Erythroblast (primary cell): Measurements from ENCODE around the gene CLN5.
A peak's percentile ranks its signal among the peaks of the same experiment; 100 is the strongest.

Source experiments
- DNase-seq, 2 experiments: peaks; one replicate each; lab custom pipeline; 2025; lab: John Stamatoyannopoulos, UW
- GATA1 ChIP-seq: IDR thresholded peaks from 2 replicates; pipeline ENCODE4 v1.6.1; 2011; ENCODE audit warnings: low read depth, mild to moderate bottlenecking, control low read depth, low read length, moderate library complexity
- POLR2A ChIP-seq: IDR thresholded peaks from 2 replicates; pipeline ENCODE4 v1.6.1; 2011; ENCODE audit warnings: mild to moderate bottlenecking, low read length

CLN5 gene

DNA sequence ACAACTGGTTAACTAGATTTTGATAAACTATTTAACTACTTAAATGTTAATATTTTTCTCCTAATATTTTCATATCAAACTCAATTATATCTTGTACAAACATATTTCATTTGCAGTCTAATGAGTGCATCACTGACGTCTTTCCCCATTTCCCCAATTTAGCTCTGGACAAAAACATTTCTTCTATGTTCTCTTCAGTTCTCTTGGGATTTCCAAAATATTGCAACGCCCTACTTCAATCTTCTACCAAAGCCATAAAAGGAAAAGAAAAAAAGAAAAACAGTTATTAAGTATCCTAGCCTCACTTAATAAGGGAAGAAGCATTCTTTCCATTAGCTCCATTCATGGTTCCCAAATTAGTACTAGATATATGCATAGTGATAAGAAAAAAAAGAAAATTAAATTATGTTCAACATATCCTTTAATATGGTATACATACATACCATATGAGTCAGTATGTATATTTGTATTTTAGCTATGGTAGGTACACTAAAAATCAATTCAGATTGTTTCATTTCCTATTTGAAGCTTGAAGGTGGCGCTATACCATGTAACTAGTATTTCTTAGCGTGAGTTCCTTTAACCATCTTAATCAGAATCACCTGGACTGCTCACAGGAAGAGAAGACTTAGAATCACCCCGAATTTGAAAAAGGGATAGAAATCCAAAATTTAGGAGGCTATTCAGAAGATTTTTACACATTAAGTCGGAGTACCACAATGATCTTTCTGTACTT is 25.2 kb downstream of the CLN5 start:
- TF ChIP-seq POLR2A (no peak), GATA1 (no peak)
- DNase-seq = no peak

DNA sequence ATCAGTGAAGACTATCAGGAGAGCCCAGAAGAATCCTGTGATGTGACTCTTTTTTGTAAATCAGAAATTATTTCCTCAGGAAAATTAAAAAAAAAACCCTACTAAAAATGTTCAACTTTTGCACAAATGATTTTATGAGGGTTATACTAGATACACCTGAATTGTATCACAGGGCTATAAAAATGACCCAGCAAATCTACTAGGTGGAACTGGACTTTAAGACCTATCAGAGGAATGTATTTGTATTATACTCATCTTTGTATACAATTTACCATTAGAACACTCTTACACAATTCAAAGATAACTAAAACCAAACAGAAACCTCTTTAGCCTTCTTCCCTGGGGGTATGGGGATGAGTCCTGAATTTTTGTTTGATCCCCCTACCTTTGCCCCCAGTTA is 27.9 kb downstream of the CLN5 start:
- no peak for TF ChIP-seq GATA1
- TF ChIP-seq POLR2A = no peak
- no peak for DNase-seq

DNA sequence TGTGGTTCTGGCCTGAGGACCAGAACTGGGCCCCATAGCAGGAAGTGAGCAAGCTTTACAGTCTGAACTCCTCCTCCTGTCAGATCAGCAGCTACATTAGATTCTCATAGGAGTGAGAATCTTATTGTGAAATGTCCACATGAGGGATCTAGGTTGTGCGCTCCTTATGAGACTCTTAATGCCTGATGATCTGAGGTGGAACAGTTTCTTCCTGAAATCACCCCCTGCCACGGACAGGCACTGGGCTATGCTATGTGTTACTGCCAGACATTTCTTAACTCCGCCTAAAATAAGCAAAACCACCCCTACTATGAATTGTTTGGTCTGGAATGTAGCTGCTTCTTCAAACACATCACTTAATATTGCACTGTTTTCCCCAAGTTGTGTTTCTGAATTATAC is 30.5 kb downstream of the CLN5 start:
- no peak for TF ChIP-seq GATA1
- TF ChIP-seq POLR2A = no peak
- no peak for DNase-seq

DNA sequence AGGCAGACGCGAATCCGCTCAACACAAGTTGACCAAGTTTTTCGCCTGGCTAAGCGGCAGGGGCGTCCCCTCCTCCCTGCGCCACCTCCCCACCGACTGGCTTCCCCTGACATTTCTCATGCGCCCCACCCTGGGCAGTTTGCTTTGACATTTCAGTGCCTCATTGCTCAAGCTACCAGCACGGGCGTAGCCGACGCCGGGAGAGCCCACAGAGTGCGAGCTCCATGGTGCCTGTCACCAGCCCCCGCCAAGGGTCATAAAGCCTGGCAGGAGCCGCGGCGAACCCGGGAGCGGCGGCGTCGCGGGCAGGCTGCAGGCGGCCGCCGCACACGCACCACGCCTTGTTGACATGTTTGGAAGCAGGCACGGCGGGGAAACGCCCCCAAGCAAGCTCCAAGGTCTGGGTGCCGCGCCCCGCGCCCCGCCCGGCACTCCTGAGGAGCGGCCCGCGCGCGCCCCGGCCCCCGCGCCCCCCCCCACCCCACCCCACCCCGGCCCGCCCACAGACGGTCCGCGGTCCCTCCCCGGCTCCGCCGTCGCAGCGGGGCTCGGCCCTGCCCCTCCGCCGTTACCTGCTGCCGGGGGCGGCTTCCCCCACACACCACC is 34.5 kb downstream of the CLN5 start:
- DNase-seq = peak; percentile 91 to 94
- TF ChIP-seq POLR2A = no peak
- TF ChIP-seq GATA1 = no peak

DNA sequence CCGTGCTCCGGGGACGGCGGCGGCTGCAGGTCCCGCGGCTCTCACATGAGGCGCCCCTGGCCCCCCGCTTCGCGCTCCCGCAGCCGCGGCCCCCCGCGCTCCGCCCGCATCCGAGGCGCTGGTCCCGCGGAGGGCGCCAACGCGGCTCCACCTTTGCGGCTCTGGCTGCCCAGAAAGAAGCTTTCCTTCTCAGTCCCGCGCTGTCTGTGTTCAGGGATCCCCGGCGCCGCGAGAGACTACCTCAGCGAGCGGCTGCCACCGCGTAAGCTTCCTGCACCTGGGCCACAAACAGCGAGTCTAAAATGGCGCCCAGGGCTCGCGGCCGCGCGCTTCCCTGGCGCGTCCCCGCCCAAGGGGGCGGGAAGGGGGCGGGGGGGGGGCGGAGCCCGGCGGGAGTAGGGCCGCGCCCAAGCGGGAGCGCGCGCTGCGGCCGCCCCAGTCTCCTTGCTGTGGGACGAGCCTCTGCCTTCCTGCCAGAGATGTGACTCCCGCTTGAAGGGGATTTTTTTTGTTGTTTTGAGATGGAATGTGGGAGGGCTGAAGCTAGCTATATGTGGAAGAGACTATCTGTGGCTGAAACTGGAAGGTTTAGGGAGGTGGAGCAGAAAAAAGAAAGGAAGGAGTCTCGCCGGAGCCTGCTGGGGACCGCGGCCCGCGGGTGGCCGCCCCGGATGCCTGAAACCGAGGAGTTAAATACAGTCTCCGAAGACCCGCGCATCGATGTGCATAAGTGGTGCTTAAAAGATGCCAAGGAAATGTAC is 35.2 kb downstream of the CLN5 start, which contains the start of gene FBXL3:
Gene FBXL3 (minus strand): TSS at position 299 of the 761 bp plus-strand sequence. CDS start 5,299 bp downstream, outside the sequence.
- DNase-seq = peak; percentile 89 to 93
- TF ChIP-seq GATA1 = no peak
- peak; percentile 68 for TF ChIP-seq POLR2A

DNA sequence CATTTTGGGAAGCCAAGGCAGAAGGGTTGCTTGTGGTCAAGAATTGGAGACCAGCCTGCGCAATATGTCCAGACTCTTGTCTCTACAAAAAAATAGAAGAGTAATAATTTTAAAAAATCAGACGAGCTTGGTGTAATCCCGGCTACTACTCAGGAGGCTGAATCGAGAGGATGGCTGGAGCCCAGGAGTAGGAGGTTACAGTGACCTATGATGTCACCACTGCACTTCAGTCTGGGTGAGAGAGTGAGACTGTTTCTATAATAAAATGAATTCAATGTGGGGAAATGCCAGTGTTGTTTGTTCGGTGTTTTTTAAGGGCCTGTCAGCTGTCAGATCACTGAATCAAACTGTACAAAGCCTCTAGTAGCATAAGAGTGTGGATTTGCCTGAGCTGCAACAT is 36.3 kb downstream of the CLN5 start:
- peak in 1 of 2 experiments; percentile 17 for DNase-seq
- TF ChIP-seq POLR2A = no peak
- TF ChIP-seq GATA1 = no peak

DNA sequence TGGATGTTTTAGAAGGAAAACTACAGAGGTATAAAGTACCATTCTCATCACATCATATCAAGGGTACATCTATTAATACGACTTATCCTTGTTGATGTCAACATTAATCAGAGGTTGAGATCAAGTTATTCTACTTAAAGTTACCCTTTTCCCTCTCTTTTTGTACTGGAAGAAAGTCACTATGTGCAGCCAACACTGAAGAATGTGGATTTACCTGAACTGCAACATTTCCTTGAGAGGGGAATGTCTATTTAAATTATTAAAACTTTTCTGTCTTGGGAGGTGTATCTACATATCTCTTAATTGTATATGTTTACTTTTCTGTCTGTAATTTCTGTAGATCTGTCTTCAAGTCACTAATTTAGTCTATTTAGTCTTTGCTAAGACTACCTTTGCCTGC is 37.6 kb downstream of the CLN5 start:
- TF ChIP-seq POLR2A = no peak
- TF ChIP-seq GATA1 = no peak
- DNase-seq = no peak

DNA sequence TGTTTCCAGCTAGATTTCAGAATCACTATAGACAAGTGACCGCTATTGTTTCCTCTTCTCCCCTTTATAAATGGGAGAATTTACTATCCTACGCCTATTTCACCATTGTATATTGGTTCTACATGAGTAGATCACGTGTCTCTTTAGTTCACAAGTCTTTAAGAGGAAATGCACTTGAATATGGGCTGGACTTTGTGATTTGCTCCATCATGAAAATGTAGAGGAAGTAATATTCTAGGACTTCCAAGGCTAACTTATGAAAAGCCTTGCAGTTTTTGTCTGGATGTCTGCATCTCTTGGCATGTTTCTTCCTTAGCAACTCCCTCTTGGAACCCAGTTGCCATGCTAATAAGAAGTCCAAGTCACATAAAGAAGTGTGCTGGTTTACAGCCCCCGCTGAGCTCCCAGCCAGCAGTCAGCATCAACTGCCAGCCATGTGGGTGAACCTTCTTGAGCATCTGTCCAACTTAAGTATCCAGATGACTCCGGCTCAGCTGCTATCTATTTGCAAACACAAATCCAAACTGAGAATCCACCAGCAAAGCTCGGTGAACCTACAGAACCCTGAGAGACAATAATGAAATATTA is 39.9 kb downstream of the CLN5 start:
- no peak for DNase-seq
- TF ChIP-seq GATA1 = no peak

DNA sequence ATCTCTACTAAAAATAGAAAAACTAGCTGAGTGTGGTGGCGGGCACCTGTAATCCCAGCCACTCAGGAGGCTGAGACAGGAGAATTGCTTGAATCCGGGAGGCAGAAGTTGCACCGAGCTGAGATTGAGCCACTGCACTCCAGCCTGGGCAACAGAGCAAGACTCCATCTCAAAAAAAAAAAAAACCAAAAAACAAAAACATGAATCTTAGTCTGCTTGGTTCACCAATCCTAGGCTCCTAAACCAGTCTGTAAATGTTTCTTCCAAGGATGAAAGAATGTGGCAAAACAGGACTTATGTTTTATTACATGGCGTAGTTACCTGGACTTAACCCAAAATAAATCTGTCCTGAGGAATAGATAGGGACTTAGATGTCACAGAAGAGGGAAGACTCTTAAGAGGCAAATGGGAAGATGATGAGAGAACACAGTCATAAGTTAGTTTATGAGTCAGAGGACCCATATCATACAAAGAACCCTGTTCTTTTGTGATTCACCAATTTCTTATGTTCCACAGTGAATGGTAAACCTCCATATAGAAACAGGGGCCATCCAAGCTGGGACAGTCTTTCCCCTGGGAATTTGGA is 41.9 kb downstream of the CLN5 start:
- DNase-seq = no peak
- TF ChIP-seq GATA1 = no peak
- no peak for TF ChIP-seq POLR2A

DNA sequence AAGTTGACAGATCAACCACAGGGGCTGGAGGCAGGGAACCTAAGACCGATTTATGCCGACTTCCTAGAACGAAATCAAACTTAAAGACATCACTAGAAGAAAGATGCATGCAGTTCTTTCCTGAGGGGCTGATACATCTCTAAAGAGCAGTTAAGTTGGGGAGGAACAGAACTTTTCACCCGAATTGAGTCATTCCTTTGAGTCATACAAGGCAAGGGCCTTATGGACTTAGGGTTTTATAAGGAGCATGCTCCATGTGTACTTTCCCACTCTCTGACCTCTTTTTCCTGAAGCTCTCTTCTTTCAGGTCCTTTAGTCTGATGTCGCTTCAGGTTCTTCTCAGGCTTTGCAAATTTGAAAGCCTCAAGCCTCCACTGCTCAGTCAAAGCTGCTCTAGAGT is 43.0 kb downstream of the CLN5 start:
- no peak for DNase-seq

DNA sequence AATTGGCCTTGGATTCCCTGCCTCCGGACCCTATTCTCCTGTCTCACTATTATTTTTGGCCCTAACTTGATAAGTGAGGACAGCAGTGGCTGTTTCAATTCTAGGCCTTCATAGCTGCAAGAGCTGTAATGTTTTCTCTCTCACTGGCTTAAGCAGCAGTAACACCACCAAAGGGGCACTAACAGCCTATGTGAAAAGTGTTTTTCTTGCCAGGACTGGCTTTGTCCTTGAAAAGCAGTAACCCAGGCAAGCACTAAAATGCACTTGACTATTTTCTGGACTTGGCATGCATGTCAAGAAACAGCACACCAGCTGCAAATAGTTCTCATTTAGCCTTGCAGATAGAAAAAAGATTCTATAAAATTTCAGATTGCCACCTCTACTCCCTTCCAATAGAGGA is 44.4 kb downstream of the CLN5 start:
- DNase-seq = no peak
- TF ChIP-seq POLR2A (no peak), GATA1 (no peak)

More for the DNA sequence above, 43.0 kb downstream of the CLN5 start:
- TF ChIP-seq GATA1 = no peak
- no peak for TF ChIP-seq POLR2A

DNA sequence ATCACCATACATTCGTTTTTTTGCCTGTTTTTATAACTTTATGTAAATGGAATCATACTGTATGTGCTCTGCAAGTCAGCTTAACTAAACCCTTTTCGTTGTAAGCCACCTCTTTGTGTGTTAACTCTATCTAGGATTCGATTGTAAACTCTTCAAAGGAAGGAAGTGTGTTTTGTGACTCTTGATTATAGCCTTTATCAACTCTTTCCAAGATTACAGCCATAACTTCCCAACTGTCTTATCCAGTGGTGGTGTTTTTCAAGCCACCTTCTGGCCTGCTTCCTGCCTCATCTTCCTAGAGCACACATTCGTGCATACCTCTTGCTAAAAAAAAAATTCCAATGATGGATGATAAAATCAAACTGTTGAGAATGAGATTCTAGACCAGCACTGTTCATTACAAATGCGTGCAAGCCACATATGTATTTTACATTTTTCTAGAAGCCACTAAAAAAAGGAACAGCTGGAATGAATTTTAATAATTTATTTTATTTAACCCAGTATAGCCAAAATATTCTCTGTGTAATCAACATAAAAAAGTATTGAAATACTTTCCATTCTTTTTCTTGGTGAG is 47.1 kb downstream of the CLN5 start:
- TF ChIP-seq POLR2A (no peak), GATA1 (no peak)
- no peak for DNase-seq

DNA sequence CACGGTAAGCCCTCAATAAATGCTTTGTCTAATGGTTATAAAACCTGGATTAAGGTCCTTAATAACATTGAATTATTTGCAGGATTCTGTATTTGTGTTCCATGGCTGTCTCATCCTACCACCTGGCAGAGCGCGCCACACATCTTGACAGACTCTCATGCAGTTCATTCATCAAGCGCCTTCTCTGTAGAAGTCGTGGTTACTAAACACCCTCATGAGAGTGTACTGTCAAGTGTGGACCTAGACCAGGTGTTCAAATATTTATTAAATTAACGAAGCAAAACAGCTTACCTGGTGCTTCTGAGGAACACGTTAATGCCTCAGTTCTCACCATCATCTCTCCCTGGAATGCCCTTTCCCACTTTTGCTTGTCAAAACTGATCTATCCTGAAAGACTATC is 48.2 kb downstream of the CLN5 start:
- no peak for TF ChIP-seq POLR2A
- TF ChIP-seq GATA1 = no peak
- no peak for DNase-seq
